IPS-11a (cell line): ENCODE data around the gene KCTD1.

ENCODE experiments used
- H3K4me3 ChIP-seq: one replicate; pipeline ENCODE4 v1.5.1; 2013; ENCODE audit warnings: low read depth, low read length, control low read depth

The KCTD1 gene

DNA sequence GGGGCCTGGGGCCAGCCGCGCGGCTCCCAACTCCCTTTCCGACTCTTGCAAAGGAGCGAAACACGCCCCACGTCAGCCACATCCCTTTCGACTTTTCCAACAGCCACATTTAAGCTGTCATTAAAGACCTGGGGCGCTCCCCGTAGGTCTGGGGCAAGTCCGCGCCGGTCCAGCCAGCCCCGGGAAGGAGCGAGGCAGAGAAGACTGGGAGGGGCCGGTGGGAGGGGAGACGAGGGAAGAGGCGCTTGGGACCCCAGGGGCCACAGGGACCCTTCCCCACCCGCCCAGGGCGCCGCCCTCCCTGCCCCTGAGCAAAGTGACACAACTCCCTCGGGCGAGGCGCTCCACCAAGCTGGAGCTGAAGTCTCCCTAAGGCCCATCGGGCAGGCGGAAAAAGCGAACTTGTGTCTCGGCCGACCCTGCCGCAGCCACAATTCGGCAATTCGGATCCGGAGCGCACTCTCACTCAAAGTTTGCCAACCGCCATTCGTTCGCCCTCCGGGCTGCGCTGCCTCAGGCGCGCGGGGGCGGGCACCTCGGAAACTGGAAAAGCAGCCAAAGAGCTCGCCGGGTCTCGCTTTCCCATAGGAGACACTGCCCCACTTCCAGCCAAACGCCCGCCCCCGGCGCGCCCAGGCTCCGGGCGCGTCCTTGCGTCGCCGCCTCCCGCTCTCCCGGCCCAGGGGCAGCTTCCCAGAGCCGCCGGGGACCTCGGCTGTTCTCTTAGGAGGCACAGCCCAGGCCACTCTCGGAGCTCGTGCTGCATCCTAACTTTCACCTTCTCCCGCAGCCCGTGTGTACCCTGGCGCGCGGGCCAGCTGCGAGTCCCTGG lies 1.1 kb upstream of the KCTD1 start:
- H3K4me3 ChIP-seq, result peak overlapping the region; percentile 74

DNA sequence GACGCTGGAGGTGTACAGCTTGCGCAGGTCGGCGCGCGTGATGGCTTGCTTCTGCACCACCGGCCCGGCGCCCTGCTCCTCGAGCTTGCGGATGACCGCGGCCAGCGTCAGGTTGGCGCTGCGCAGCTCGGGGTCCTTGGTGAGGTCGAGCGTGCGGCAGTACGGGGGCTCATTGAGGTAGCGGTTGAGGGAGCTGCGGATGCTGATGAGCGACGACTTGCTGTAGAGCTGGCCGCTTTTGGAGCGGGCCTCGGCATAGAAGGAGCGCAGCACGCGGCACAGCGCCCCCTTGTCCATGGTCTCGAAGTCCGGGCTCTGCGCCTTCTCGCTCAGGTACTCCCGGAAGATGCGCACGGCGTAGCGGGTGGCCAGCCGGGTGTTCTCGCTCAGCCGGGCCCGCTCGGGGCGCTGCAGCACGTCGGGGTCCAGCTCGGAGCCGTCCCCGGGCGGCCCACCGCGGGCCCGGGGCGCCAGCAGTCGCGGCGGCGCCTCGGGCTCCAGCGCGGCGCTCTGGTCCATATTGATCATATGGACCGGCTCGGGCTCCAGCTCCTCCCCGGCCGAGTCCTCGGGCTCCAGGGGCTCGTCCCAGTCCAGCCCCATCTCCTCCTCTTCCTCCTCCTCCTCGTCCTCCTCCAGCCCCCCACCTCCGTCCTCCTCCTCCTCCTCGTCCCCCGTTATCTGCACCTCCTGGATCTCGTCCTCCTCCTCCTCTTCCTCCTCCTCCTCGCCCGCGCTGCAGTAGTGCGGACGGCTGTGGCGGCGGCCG lies 523 bp downstream of the KCTD1 start:
- H3K4me3 ChIP-seq, result peak overlapping the region; percentile 74

GRCh38 chr18:26546875-26547645 lies 1.3 kb downstream of the KCTD1 start:
- H3K4me3 ChIP-seq, result peak overlapping the region; percentile 74

- H3K4me3 ChIP-seq, result peak overlapping the region; percentile 20
Measured at GRCh38 chr18:26546170-26546874, 2.0 kb downstream of the KCTD1 start.

GRCh38 chr18:26545335-26546123 lies 2.8 kb downstream of the KCTD1 start:
- H3K4me3 ChIP-seq, result no peak overlapping the region

DNA sequence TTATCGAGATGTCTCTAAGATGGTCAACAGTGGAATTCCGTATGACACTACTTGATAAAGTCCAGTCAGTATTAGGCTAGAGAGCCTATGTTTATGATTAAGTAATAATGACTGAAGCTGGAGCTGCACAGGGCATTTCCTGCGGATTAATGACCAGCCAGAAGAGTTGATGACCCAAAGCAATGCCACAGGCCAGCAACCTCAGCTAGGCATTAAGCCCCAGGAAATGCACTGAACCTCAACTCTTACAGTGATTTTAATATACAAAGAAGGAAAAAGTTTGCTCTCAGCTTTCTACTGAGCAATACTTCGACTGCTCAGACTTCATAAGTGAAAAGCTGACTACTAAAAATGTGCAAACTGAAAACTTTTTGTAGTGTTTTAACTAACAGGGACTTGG lies 3.9 kb downstream of the KCTD1 start:
- no peak overlapping the region for H3K4me3 ChIP-seq

DNA sequence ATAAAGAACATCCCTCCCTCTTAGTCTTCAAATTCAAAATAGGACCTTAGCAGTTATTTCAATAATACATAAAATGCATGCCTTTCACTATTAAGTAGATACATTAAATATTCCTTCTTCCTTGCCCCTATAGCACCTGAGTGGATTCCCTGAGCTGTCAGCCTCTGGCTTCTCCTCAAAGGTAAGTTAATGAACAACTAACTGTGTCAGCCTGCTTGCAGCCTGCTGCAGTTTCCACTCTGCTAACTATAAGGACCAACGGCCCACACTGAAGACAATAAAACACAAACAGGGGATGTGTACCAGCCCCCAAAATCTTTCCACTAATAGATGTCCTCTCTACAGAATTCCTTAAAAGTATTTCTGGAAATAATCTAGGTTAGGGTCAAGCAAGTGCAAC lies 5.0 kb downstream of the KCTD1 start:
- H3K4me3 ChIP-seq, result no peak overlapping the region

DNA sequence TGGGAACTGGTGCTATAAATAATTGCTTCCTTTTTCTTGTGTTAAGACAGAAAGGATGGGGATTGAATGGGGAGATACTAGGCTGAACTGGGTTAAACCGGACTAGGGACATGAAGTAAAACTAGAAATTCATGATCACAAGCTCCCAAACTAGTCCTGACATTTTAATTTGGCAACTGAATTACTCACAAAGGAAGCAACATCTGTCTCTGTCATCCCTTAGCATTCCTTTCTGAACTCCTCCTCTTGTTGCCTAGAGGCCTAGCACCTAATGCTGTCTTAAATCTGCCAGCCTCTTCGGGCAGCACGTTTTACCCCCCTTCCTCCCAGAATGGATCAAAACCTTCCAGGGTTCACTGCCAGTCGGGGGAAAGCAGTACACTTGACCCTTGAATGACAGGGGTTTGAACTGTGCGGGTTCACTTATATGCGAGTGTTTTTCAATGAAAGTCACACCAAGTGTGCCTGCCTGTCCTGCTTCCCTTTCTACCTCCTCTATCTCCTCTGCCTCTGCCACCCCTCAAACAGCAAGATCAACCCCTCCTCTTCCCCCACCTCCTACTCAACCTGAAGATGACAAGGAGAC lies 8.2 kb downstream of the KCTD1 start:
- no peak overlapping the region for H3K4me3 ChIP-seq

- H3K4me3 ChIP-seq, result no peak overlapping the region
Measured at GRCh38 chr18:26538524-26538923, 9.8 kb downstream of the KCTD1 start.

DNA sequence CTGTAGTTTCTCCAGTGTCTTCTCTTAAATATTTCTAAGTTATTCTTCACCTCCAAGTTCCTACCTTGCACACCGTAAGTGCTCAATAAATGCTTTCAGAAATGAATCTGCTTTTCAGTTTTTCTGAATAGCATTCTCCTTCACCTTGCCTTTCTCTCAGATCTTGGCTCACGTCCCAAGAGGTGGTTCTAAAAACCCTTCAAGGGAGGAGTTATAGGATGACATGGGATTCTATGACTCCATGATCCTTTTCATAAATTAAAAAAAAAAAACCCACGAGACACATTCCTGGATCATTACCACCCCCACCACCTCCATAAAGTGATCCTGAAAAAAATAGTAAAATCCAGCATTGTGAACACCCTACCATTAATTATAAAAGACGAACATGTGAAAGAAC lies 11.7 kb downstream of the KCTD1 start:
- H3K4me3 ChIP-seq, result no peak overlapping the region

DNA sequence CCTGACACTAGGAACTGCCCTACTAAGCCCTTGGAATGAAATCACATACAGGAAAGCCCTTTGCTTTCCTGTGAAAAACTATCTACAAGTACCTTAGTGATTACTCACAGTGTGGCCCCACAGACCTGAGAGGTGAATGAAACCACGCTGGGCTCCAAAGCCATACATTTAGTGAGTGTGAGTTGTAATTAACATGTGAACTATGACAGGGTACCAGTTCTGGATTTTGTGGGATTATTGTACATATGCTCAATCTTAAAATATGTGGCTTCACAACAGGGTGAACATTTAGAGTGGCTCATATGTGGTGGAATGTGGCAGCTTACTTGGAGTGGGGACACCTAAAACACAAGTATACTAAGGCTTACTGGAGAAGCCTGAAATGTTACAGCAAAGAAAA lies 12.3 kb downstream of the KCTD1 start:
- H3K4me3 ChIP-seq, result no peak overlapping the region

- no peak overlapping the region for H3K4me3 ChIP-seq
Measured at GRCh38 chr18:26535630-26536029, 12.7 kb downstream of the KCTD1 start.

DNA sequence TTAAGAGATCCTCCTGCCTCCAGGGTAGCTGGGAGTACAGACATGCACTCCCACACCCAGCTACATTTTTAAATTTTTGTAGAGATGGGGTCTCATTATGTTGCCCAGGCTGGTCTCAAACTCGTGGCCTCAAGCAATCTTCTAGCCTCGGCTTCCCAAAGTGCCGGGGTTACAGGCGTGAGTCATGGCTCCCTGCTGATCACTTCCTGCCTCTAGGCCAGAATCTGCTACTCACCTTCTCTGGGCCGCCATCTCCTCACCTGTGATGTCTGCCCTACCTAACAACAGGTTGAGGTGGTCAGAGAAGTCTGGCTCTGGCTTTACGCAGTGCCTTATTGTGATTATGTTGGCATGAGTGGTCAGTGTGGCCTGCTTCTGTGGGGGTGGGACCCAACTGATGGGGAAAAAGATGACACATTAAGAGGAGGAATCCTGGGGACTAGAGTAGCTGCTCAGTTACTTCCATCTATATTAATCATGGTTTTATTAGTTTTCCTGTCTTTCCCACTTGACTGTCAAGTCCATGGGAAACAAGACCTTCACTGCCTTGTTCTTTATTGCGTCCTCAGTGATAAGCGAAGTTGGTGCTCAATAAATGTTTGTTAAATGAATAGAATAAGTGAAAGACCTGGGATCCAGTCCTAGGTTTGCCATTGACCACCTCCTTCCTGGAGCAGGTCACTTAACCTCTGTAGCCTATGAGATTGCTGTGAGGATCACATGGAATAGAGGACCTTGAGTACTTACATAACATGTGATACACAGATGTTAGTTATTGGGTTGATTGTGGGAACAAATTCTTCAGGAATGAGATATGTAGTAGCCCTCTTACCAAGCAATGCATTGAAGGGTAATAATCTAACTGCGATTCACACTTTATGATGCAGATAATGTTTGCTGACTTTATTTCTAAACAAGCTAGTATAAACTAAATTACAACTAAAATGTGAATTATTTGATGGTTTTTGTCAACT lies 15.7 kb downstream of the KCTD1 start:
- H3K4me3 ChIP-seq, result no peak overlapping the region

- H3K4me3 ChIP-seq, result no peak overlapping the region
Measured at GRCh38 chr18:26531605-26532298, 16.6 kb downstream of the KCTD1 start.

GRCh38 chr18:26526966-26527234 lies 21.5 kb downstream of the KCTD1 start:
- H3K4me3 ChIP-seq, result no peak overlapping the region

DNA sequence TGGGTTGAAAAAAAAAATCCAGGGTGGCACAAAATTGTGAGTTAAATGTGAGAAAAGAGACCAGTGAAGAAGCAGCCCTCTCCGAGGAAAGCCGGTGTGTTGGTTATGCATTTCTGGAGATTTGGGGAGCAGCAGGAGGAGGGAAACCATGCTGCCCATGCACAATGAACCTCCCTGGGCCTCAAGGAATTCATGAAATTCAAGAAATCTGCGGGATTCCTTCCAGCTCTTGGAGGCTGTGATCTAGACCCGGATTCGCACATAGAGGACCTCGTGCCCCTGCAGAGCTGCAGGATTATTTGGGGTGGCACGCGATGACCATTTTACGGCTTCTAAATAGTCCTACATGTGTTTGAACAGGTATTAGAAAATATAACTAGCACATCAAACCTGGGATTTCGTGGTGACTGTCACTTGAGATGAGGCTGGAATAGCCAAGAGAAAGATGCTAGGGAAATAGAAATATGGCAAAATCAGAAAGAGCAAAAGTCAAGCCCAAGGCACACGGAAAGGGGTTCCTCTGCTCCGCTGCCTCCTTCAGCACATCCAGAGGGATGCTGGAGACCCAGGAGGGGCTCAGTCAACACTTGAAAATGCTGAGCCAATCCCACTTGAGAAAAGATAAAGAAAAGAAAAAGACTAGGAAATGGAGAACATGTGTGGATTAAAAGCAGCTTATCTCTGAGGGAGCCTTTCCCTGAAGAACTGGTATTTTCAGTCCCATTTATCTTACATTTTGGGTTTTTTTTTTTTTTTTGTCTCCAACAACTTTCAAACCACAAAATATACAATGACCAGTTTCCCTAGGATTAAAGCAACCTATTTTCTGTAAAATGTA lies 22.0 kb downstream of the KCTD1 start:
- H3K4me3 ChIP-seq, result no peak overlapping the region
